NCI-H510A (cell line): Measurements from ENCODE around the gene C1orf141.
"Not testable (repeated sequence)": the region's sequence is repeated elsewhere in the genome, so short reads cannot be mapped to it uniquely, and the experiment has no call there.

ENCODE experiments used
- DNase-seq: peaks from one replicate; lab custom pipeline; 2025; lab: John Stamatoyannopoulos, UW

The C1orf141 gene

GRCh38 chr1:67134695-67135094, at the start of gene C1orf141:
Gene C1orf141 (minus strand): TSS chr1:67134970. CDS start chr1:67127240, 7,730 bp downstream.
- peak; percentile 48 for DNase-seq

- no peak for DNase-seq
These were observed 40.8 kb upstream of the C1orf141 start for GRCh38 chr1:67175530-67176087.

GRCh38 chr1:67174716-67175284, 40.0 kb upstream of the C1orf141 start:
- DNase-seq = no peak

GRCh38 chr1:67173988-67174387, 39.2 kb upstream of the C1orf141 start:
- no peak for DNase-seq

DNA sequence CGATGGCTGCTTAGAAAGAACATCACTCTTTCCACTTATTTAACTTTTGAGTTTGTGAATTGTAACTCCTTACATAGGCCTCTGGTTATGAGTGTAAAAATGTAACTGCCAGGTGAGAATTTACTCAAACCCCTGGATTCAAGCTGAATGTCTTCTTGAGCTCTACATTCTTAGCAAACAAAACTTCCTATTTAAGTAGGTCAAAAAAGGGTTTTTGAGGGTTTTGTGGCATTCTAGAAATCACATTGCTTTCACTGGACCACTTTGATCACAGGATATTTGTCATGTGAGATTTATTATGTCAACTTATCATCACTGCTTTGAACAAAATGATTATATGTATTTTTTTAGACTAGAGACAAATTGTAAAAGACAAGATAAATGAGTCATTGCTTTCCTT, 37.2 kb upstream of the C1orf141 start:
- DNase-seq = no peak

GRCh38 chr1:67171574-67171955, 36.8 kb upstream of the C1orf141 start:
- DNase-seq = no peak

- no peak for DNase-seq
These were observed 36.2 kb upstream of the C1orf141 start for GRCh38 chr1:67170751-67171573.

- no peak for DNase-seq
These were observed 35.2 kb upstream of the C1orf141 start for GRCh38 chr1:67169932-67170331.

GRCh38 chr1:67169496-67169895, 34.7 kb upstream of the C1orf141 start:
- no peak for DNase-seq

- no peak for DNase-seq
These were observed 31.4 kb upstream of the C1orf141 start, which contains the start of gene IL23R for GRCh38 chr1:67166196-67166595. Gene IL23R (plus strand): TSS chr1:67166454. CDS start chr1:67168121, 1,667 bp downstream.

GRCh38 chr1:67165468-67166041, 30.8 kb upstream of the C1orf141 start:
- DNase-seq = no peak

DNA sequence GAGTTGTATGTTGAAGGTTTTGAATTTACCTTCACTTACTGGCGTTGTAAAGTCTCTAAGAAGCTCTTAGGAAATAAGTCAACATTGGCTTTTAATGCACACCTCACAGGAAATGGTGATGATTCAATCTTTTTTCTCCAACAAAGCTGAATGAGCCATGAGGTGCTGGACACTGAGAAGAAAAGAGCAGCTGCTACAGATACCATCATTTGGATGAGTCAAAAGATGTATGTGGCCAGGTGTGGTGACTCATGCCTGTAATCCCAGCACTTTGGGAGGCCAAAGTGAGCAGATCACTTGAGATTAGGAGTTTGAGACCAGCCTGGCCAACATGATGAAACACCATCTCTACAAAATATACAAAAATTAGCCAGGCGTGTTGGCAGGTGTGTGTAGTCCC, 28.2 kb upstream of the C1orf141 start:
- no peak for DNase-seq

DNA sequence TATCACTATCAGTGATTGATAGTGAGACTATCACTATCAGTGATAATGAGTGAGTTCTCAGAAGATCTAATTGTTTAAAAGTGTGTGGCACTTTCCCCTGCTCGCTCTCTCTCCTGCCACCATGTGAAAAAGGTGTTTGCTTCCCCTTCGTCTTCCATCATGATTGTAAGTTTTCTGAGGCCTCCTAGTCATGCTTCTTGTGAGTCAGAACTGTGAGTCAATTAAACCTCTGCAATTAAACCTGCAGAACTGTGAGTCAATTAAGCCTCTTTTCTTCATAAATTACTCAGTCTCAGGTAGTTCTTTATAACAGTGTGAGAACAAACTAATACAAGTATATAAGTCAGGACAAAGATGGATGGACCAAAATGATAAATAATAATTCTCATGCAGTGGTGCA, 24.5 kb upstream of the C1orf141 start:
- DNase-seq = no peak

- DNase-seq = no peak
These were observed 23.6 kb upstream of the C1orf141 start for GRCh38 chr1:67158401-67158800.

DNA sequence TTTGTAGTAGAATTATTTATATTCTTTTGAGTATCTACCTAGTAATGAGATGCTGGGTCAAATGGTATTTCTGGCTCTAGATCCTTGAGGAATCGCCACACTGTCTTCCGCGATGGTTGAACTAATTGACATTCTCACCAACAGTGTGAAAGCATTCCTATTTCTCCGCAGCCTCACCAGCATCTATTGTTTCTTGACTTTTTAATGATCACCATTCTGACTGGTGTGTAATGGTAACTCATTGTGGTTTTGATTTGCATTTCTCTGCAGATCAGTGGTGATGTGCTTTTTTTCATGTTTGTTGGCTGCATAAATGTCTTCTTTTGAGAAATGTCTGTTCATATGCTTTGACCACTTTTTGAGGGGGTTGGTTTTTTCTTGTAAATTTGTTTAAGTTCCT, 16.2 kb upstream of the C1orf141 start:
- DNase-seq = no peak

GRCh38 chr1:67149179-67149770, 14.5 kb upstream of the C1orf141 start:
- peak; percentile 67 for DNase-seq

GRCh38 chr1:67148516-67149178, 13.9 kb upstream of the C1orf141 start:
- no peak for DNase-seq

GRCh38 chr1:67147973-67148372, 13.2 kb upstream of the C1orf141 start:
- DNase-seq = not testable (repeated sequence)

DNA sequence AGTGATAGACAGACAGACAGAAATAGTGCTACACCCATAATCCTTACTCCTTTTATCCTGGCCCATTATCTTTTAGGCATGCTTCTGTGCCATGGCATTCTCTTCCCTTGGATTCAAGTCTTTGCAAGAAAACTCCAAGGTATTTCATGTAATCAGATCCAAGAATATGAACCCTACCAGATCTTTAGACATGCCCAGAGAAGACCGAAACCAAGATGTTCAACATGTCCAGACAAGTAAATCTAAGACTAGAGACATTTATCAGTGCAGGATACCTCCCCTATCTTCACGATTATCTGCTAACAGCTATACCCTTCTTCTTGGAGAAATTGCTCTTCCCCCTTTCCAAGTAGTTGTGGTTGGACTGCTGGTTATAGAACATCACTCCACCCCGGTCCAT, 11.8 kb upstream of the C1orf141 start:
- no peak for DNase-seq

DNA sequence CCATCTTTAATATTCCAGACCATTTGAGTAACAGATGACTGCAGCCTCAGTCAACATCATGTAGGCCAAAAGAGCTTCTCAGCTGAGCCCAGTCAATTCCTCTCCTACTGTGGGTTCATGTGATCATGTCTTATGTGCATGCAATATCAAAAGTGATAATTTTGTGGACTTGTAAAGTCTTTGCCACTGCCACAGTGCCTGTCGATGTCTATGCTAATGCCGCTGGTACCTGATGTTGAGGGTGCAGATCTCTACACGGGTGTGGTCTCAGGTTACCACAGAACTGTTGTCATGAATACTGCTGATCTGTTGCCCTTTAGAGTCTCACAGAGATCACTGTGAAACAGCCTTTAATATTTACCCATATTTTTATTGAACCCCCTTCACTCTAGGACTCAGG, 11.3 kb upstream of the C1orf141 start:
- no peak for DNase-seq

GRCh38 chr1:67144696-67145095, 9.9 kb upstream of the C1orf141 start:
- no peak for DNase-seq

DNA sequence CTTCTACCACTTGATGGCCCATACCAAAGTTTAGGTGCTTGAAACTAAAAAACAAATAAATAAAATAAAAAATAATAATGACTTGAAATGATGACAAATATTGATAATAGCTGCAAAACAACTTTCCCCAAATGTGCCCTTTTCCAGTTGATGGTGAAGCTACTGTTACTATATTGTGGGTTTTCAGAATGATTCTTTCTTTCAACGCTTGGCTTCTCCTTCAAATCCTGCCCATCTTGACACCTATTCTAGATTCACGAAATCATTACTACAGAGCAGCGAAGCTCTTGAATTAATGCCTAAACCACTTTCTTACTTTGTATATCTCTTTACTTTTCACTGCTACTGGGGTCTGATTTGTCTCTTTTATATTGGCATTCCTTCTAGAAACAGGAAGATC, 9.2 kb upstream of the C1orf141 start:
- DNase-seq = no peak
